HUDEP-2 (cell line): Measurements from ENCODE around the gene FBXL20.
"Not testable (repeated sequence)": the region's sequence is repeated elsewhere in the genome, so short reads cannot be mapped to it uniquely, and the experiment has no call there.

Source experiments
- DNase-seq, 76 experiments: peaks; one replicate each; lab custom pipeline; 2025; ENCODE audit not compliant: unreplicated experiment in 76 of 76; lab: John Stamatoyannopoulos, UW

The FBXL20 gene

GRCh38 chr17:39385040-39385439, 16.4 kb downstream of the FBXL20 start:
- DNase-seq, result no peak

- no peak for DNase-seq
Measured at GRCh38 chr17:39380144-39380543, 21.3 kb downstream of the FBXL20 start.

- peak in 1 of 76 experiments; percentile 3 for DNase-seq
Measured at GRCh38 chr17:39376434-39376833, 25.0 kb downstream of the FBXL20 start.

- DNase-seq, result not testable (repeated sequence)
Measured at GRCh38 chr17:39367805-39368204, 33.6 kb downstream of the FBXL20 start.

GRCh38 chr17:39365872-39366271, 35.6 kb downstream of the FBXL20 start:
- DNase-seq, result no peak

GRCh38 chr17:39365242-39365641, 36.2 kb downstream of the FBXL20 start:
- no peak for DNase-seq

GRCh38 chr17:39364236-39365025, 37.0 kb downstream of the FBXL20 start:
- DNase-seq, result no peak

- DNase-seq, result no peak
Measured at GRCh38 chr17:39361064-39361463, 40.4 kb downstream of the FBXL20 start.

- DNase-seq, result no peak
Measured at GRCh38 chr17:39360537-39360936, 40.9 kb downstream of the FBXL20 start.

GRCh38 chr17:39359994-39360393, 41.4 kb downstream of the FBXL20 start:
- no peak for DNase-seq

- no peak for DNase-seq
Measured at GRCh38 chr17:39357986-39358385, 43.4 kb downstream of the FBXL20 start.

- DNase-seq, result no peak
Measured at GRCh38 chr17:39357488-39357887, 43.9 kb downstream of the FBXL20 start.

GRCh38 chr17:39352986-39353385, 48.4 kb downstream of the FBXL20 start:
- no peak for DNase-seq

GRCh38 chr17:39352511-39352910, 48.9 kb downstream of the FBXL20 start:
- DNase-seq, result no peak

- no peak for DNase-seq
Measured at GRCh38 chr17:39351508-39351907, 49.9 kb downstream of the FBXL20 start.

GRCh38 chr17:39349246-39349645, 52.2 kb downstream of the FBXL20 start:
- DNase-seq, result no peak

GRCh38 chr17:39346863-39347262, 54.6 kb downstream of the FBXL20 start:
- not testable (repeated sequence) for DNase-seq

- DNase-seq, result no peak
Measured at GRCh38 chr17:39341541-39341940, 59.9 kb downstream of the FBXL20 start.

GRCh38 chr17:39340731-39341130, 60.7 kb downstream of the FBXL20 start:
- no peak for DNase-seq

- no peak for DNase-seq
Measured at GRCh38 chr17:39339272-39339671, 62.2 kb downstream of the FBXL20 start.

GRCh38 chr17:39337649-39338048, 63.8 kb downstream of the FBXL20 start:
- not testable (repeated sequence) for DNase-seq

GRCh38 chr17:39335704-39336223, 65.7 kb downstream of the FBXL20 start:
- peak in 1 of 76 experiments; percentile 3 for DNase-seq
